NCI-H446 treated with DMSO at 0.1 percent for 48 hours (cell line): ENCODE results near the gene PSTPIP1.

Experiments used
- DNase-seq: peaks from one replicate; lab custom pipeline; 2025; lab: John Stamatoyannopoulos, UW

The PSTPIP1 gene

DNA sequence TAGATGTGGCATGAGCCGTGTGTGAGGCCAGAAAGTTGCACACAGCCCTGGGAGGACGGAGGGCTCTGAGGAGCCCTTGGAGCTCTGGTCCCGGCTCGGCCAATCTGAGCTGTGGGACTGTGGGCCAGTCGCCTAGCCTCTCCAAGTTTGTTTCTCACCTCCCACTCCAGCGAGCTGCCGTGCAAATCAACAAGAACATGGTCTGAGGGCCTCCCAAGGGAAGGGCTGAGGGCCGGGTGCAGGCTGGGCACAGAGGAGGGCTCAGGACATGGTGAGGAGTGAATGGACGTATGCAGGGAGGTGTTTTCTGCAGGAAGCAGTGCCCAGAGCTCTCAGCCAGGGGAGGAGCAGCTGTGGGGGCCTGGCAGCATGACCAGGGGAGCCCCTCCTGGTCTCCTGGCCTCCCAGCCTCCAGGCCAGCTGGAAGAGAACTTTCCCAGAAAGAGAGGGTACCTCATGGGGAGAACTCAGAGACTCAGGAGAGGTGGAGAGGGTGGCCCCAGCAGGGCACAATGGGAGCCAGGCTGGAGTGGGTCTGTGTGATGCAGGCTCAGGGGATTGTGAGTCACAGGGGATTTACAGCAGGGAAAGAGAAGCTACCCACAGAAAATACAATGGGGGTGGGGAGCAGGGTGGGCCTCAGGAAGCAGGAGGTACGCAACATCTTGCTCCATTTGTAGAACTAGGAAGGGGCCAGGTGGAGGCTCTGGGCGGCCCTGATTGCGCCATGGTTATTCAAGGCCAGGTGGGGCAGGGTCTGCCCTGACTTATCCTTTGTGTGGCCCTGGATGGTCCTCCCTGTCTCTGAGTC is 24.8 kb downstream of the PSTPIP1 start:
- no peak for DNase-seq

DNA sequence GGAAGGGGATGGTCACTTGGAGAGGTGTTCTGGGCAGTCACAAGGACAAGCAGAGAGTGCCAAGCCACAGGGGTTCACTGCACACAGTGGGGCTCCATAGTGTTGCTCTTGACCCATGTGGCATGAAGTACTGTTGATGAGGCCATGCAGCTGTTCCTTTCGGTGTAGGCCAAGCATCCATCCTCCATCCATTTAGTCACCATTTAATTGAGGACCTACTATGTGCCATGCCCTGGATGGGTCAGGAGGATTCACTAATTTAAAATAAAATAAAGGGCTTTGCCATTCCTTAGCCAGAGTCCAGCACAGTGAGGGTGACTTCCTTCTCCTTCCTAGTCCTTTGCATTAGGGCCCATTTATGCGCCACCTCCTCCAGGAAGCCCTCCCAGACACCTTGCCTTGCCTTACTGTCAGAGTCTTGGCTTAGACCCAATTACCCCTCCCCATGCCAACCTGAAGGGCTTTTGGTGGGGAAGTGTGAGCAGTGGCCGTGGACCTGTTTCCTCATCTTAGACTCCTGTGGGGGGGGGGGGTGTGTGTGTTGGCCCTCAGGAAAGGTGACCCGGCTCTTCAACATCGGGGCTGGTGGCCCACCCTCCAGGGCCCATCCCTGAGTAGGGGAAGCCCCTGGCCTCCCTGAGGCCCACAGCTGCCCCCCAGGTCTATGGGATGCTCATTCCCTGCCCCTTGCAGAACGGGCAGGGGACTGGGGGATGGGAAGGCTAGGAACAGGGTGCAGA is 25.6 kb downstream of the PSTPIP1 start:
- DNase-seq: no peak

DNA sequence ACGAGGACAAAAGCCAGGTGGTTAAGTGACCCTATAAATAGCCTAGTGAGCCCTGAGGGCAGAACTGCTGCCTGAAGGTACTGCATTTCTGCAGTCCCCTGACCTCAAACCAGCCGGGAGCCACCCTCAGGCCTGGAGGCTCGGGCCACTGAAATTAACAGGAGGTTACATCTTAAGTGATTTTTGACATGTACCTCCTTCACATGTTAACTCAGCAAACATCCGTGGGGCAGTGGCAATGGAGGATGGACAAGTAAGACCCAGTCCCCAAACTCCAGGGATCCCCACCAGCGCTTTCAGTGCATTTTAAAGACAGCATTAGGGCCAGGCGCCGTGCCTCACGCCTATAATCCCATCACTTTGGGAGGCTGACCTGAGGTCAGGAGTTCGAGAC is 26.2 kb downstream of the PSTPIP1 start:
- DNase-seq: no peak

DNA sequence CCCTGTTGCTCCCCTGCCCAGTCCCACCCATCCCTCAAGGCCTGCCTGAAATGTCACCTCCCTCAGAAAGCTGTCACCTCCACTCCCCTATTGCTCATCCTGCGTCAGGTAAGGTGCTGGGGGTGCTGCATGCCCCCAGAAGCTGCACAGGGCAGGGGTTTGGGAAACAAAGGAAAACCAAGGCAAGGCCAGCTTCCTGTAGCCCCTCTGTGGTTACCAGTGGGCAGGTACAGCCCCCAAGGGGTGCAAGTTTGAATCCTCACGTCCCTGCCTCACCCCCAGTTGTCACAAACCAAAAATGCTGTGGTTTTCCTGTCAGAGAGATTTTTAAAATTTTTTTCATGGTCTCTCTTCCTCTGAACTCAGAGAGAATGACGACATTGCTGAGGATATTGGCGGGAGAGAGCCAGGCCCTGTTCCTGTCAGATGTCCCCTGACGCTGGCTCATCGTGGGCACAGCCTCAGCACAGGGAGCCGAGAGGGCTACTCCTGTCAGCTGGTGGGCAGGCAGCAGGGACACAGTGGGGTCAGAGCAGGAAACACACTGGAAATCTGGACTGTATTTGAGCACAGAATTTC is 27.0 kb downstream of the PSTPIP1 start:
- DNase-seq: no peak

DNA sequence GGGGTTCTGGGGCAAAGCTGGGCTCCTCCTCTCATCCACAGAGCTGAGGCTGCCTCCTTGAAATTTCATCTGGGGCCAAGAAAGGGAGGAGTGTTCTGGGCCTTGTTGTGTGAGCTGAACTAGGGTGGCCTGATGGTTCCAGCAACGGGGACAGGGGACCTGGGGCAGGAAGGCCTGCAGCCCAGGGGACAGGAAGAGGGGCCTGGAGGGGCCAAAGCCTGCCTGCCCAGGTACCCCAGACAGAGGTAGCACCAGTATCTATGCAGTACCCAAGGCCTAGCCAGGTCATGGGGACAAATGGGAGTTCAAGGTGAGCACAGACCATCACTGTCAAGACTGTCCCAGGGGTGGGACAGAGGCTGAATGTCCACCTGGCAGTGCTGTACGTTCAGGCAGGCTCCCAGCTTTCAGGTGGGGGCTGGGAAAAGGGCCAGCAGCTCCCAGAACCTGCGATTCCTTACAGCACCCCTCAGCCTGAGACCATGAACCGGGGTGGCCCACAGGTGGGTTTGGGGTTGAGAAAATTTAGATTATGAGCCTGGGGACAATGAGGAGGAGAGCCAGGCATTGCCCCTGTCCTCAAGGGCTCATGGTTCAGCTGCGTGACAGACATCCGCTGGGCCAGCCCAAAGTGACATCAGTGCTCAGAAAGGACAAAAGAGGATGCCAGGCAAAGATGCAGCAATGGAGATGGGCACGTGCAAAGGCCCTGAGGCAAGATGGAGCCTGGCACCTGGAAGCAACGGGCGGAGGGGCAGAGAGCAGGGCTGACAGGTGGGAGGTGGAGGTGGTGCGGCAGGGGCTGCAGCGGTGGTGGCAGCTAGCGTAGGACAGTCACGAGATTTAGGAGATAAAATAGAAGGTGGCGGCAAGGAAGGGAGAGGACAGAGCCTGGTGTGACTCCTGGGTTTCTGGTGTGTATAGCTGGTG is 28.0 kb downstream of the PSTPIP1 start:
- no peak for DNase-seq

DNA sequence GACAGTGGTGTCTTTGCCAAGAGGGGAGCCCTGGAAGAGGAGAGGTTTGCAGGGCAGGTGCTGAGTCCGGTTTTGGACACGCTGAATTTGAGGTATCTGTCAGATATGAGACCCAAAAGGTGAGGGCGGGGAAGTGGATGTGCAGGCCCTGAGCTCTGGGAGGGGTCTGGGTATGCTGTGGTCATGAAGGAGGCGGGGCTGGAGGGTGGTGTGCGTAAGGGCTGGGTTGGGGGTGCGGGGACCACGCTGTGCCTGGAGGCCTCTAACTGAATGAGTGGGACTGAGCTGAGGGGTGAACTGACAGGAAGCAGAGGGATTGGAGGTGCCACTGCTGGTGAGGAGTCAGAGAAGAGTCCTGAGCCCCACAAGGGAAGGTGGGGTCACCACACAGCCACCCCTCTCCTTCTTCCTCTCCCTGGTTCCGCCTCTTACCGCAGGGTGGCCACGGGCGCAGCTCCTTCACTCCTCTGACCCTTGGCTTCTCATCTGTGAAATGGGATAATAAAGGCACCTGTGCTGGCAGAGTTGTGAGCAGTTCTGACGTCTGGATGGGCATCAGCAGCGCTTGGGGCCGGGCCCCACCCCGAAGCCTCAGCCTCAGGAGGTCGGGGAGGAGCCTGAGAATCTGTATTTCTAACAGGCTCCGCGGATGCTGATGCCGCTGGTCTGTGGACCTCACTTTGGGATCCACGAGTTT is 28.8 kb downstream of the PSTPIP1 start:
- DNase-seq: no peak

DNA sequence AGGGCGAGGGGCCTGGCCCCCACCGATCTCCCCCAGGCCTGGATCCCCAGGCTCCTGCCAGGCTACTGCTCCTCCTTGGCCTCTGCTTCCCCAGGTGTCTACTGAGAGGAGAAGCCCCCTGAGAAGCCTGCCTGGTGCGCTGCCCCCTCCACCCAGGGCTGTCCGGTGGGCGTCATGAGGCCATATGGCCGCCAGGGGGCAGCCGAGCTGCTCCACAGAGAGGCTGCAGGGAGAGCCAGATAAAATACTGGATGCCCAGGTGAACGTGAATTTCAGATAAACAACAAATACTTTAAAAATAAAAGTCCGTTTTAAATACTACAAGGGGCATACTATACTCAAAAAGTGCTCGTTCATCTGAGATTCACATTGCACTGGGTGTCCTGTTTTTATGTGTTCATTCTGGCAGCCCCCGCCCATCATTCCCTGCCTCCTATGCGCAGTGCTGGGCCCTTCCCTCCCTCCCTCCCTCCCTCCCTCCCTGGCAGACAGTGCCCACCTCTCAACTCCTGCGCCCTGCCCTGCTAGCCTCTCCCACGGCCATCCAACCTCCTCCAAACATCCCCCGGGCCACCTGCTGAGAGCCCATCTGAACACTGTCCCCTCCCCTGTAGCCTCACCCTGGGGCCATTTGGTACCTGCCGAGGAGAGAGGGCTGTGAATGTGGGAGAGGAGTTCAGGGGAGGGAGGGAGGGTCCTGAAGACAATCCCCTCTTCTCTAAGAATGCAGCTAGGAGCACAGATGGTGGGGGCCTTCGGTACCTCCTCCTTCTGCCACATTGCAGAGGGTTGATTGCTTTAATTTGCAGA is 29.6 kb downstream of the PSTPIP1 start:
- DNase-seq: no peak

DNA sequence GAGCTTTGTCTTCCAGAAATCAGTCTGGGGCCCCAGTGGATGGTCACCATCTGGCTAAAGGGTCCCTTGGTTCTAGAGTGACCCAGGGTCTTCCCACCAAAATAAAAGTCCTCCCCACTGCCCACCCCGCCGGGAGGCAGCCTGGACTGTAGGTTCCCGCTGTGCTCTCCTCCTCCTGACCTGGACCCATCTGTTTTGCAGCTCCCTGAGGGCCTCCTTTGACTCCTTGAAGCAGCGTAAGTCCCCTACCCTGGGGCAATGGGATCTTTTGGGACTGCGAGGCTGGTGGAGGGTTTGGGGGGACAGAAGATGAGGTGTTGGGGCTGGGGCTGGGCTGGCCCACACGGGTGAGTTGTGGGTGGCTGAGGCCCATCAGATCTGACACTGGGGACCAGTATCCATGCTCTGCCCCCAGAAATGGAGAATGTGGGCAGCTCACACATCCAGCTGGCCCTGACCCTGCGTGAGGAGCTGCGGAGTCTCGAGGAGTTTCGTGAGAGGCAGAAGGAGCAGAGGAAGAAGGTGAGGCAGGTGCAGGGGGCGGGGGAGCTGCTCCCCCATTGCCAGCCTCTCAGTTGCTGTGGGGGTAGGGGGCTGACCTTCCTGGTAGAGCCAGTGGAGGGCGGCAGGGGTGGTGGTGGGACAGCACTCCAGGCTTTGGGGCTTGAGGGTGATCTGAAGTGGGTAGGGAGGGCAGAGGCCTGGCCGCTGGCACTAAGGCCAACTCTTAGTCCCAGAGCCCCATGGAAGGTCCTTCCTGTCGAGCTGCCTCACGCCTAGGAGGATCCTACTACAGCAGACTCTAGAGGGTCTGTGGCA is 30.4 kb downstream of the PSTPIP1 start:
- no peak for DNase-seq

DNA sequence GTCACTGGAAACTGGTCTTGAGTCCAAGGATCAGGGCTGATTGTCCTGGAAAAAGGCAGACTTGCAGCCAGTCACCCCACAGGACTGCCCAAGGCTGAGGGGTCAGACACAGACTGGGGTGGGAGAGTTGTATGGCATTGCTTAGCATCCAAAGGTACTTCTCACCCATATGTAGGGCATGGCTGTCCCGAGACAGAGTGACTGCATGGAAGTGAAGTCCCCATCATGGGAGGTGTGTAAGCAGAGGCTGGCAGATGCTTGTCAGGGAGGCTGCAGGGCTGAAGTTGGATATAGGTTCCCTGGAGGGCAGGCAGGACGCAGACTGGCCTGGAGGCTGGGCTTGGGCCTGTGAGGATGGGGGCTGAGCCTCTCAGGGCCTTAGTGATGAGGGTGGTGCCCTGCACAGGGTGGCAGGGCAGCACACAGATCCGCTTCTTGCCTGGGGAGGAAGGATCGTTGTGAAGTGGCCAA is 31.1 kb downstream of the PSTPIP1 start:
- no peak for DNase-seq

DNA sequence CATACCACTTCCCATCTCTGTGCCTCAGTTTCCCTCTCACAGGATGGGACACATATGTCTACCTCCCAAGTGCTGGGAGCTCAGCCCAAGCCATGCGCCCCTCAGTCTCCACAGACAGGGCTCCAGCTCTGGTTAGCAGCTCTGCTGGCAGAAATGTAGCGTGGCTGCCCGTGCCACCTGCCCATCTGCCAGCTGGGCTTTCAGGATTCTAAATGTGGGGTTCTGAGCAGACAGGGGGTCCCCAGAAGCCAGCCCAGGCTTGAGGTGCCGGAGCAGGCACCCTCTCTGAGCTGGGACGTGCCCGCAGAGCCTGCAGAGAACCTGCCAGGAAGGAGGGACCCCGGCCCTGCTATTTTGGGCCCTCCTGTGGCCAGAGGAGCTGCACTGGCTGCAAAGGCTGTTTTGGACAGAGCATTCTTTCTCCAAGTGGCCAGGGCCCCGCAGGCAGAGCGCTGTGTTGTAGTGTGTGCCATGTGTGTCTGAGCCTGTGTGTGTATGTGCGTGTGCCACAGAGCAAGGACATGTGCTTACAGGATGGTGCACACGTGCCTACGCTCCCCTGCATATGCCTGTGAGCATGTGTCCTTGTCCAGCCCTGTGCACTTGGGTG is 31.7 kb downstream of the PSTPIP1 start:
- no peak for DNase-seq

DNA sequence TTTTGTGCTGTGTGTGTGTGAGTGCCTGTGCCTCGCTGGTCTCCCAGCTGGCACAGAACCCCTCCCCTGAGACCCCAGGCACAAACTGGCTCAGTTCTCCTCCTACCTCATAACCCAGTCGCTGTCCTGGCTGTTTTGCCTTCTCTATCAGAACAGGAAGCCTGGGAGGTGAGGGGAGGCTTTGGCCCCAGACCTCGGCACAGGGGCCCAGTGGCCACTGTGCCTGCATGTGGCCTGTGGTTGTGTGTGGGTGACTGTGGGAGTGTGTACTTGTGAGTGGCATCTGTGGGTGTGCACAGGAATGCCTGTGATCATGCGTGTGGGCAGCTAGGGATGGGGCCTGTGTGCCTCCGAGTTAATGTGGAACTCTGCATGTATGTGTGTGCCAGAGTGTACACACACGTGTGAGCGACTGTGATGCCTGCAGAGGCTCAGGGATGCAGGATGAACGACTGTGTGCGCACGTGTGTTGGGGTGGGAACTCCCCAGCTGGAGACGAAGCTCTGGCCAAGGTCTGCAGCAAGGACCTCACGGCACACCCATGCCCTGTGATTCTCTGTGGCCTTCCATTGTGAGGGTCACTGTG is 32.3 kb downstream of the PSTPIP1 start:
- no peak for DNase-seq

DNA sequence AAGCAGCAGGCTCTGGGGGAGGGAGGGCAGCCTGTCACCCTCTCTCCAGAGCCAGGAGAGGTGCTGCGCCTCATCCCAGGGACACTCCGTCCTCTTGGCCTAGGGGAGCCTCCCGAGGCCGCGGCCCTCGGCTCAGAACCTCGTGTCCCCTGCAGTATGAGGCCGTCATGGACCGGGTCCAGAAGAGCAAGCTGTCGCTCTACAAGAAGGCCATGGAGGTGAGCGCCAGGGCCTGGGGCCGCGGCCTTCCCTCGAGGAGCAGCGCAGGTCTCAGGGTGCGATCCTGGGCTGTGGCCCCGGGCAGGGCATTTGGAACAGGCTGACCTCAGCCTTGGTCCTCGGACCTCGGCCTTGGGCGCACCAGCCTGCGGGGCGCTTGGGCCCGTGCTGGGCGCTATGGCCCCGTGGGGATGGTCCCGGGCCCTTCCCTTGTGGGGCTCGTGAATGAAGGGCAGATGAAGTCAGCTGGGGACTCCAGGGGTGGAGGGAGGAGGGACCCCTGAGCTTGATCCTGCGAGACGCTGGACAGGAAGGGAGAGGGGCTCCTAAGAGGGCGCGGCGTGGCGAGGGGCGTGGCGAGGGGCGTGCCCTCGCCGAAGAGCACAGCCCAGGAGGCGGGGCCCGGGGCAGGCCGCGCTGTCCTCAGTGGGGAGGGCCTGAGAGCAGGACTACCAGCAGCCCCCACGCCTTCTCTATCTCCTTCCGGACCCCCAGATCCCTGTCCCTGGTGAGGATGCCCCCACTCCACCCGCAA is 32.9 kb downstream of the PSTPIP1 start:
- DNase-seq: no peak

DNA sequence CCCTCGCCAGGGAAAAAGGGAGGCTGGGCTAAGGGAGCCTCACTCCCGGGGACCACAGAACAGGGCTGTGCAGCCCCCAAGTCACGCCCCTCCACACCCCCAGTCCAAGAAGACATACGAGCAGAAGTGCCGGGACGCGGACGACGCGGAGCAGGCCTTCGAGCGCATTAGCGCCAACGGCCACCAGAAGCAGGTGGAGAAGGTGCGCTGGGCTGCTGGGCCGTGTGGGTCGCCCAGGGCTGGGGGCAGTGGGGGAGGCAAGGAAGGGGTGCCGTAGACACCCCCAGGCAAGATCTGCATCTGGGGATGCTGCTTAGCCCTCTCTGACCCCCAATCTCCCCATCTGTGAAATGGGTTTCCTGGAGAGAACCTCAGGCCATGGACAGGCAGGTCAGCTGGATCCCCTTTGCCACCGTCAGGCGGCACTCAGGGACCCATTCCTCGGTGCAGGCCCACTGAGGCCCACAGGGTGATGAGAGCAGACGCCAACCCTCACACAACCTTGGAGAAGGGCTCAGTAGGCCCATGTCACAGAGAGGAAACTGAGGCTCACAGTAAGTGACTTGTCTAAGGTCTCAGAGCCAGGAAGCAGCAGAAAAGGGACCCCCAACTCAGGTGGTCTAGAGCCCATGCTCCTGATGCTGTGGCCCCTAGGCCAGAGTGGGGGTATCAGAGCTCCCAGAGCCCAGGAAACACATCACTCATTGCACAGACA is 33.7 kb downstream of the PSTPIP1 start:
- DNase-seq: no peak

DNA sequence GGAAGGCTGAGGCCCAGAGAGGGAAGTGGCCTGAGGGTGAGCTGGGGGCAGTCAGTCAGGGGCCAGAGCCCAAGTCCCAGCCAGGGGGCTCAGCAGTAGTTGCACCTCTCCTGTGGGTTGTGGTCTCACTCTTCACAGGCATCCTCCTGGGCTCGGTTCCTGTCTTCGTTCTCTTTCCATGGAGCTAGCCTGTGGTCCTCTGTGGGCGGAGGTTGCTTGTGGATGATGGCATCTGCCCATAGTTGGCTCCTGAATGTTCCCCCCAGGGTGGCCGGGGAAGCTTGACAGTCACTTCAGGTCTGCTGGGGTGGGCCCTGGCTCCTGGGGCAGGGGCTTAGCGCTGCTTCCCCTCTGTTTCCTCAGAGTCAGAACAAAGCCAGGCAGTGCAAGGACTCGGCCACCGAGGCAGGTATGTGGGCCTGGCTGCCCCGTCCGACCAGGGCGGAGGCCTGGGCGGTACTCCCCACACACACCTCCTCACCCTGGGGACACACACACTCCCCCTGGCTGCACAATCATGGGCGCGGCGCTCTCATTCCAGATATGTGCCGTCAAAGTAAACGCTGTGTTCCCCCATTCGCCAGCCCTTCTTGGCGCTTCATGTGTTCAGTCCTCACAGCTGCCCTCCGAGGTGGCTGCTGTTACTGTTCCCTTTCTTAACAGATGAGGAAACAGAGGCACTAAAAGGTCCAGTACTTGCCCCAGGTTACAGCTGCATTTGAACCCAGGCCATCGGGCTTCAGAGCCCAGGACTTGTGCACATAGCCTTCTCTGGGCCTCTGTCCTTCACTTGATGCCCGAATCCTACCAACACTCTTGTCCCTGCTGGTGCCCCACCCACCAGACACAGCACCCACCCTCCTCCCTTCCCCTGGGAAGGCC is 34.5 kb downstream of the PSTPIP1 start:
- DNase-seq: no peak

DNA sequence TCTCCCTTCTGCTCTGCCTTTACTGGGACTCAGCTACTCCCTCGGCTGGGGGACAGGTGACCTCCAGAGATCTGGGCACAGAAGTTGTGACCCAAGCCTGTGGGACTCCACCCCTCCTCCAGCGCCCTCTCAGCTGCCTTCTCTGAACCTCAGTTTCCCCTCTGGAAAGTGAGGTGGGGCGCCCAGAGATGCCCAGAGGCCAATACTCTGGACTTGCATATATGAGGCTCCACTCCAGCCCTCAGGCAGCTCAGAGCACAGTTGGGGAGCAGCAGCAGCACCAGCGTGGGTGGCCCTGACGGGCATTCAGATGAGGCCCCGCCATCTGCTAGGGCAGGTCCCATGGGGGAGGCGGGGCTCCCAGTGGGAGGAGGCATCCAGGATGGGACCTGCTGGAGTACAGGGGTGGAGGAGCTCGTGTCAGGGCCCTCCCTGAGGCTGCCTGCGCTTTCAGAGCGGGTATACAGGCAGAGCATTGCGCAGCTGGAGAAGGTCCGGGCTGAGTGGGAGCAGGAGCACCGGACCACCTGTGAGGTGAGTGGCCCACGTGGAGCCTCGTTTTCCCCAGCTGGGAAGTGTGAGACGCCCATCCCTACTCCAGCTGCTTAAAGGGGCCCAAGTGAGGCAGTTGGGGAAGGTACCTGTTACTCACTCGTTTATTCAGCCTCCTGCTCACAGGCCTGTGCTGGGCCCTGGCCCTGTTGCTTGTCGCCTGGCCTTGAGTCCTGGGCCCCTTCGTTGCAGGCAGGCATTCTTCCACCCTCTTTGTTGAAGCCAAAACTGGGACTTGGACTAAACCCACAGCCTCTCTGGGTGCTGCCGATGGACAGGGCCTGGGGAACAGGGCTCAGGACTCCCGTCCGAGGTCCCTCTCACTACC is 35.4 kb downstream of the PSTPIP1 start:
- DNase-seq: no peak
